Karpas-422 (cell line): ENCODE results near the gene ANTXR1. TPM values are rescaled to one million over a fixed set of nuclear protein-coding genes. Genes with fewer than 3 reads are reported as not detected.

Experiments
- DNase-seq: peaks from one replicate; pipeline ENCODE4 v3.0.0-alpha.2; 2015
- H2AFZ ChIP-seq: fragments of 200-600 bp; sonication (generic); 2 replicates; pipeline ENCODE4 v1.6.1; 2014; ENCODE audit warnings: antibody characterized with exemption, low read length, mixed read lengths
- H3K27ac ChIP-seq: fragments of 200-600 bp; sonication (generic); 2 replicates; pipeline ENCODE4 v1.5.1; 2014; ENCODE audit warnings: mild to moderate bottlenecking, low read length, moderate library complexity
- H3K27me3 ChIP-seq: fragments of 200-600 bp; sonication (generic); 2 replicates; pipeline ENCODE4 v1.6.1; 2014; ENCODE audit warnings: low read length, mixed read lengths
- H3K36me3 ChIP-seq: fragments of 200-600 bp; sonication (generic); 2 replicates; pipeline ENCODE4 v1.6.1; 2014; ENCODE audit warnings: low read length, mixed read lengths; ENCODE audit not compliant: insufficient read depth
- H3K4me1 ChIP-seq: fragments of 200-600 bp; sonication (generic); 2 replicates; pipeline ENCODE4 v1.6.1; 2014; ENCODE audit warnings: mild to moderate bottlenecking, low read length, mixed read lengths
- H3K4me2 ChIP-seq: fragments of 200-600 bp; sonication (generic); 2 replicates; pipeline ENCODE4 v1.6.1; 2014; ENCODE audit warnings: low read length, low read depth, mild to moderate bottlenecking; ENCODE audit not compliant: poor library complexity, severe bottlenecking
- H3K4me3 ChIP-seq: fragments of 200-600 bp; sonication (generic); 2 replicates; pipeline ENCODE4 v1.5.1; 2014; ENCODE audit warnings: mild to moderate bottlenecking, antibody characterized with exemption, low read length, mixed read lengths
- H3K79me2 ChIP-seq: fragments of 200-600 bp; sonication (generic); 2 replicates; pipeline ENCODE4 v1.6.1; 2014; ENCODE audit warnings: mild to moderate bottlenecking, low read length, mixed read lengths
- H3K9ac ChIP-seq: fragments of 200-600 bp; sonication (generic); 2 replicates; pipeline ENCODE4 v1.6.0; 2014; ENCODE audit warnings: low read length
- H3K9me2 ChIP-seq: fragments of 200-600 bp; sonication (generic), shearing (Covaris generic); replicated peaks from 2 replicates; pipeline ENCODE4 v1.6.0; 2014; ENCODE audit warnings: mild to moderate bottlenecking, low read length, moderate library complexity; ENCODE audit not compliant: insufficient read depth
- H3K9me3 ChIP-seq: fragments of 300-700, 200-600 bp; sonication (generic); 2 replicates; pipeline ENCODE4 v1.6.1; 2014; ENCODE audit warnings: low read length, mixed read lengths
- H4K20me1 ChIP-seq: fragments of 200-600 bp; sonication (generic); 2 replicates; pipeline ENCODE4 v1.6.1; 2014; ENCODE audit warnings: mild to moderate bottlenecking, antibody characterized with exemption, low read length, low read depth; ENCODE audit not compliant: insufficient read depth
- total RNA-seq: library from RNA; depleted of rRNA; stranded (reverse); fragments of >200 nt; shearing (Covaris generic); gene quantifications from 2 replicates; pipeline ENCODE4 v1.2.3, GENCODE V29; 2014; ENCODE audit warnings: low replicate concordance

Gene ANTXR1
- total RNA-seq, 1 experiment from 2014 or later = not detected

DNA sequence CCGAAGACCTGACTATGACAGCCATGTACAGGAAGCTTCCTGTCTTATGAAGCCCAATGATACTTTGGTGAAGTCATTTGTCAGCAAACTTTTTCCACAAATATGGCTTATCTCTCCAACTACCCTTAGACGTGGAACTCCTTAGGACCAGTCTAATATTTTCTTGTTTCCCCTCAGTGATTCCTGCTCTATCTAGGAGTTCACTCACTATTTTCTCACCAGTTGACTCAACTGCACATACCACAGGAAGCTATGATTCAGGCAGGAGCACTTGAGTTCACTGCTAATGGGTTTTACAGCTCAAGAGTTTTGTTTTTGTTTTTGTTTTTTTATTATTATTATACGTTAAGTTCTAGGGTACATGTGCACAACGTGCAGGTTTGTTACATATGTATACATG is 109.3 kb downstream of the ANTXR1 start:
- Histone ChIP-seq H2AFZ (no peak overlapping the region), H3K9me3 (no peaks in the 10 kb centered on the region), H3K9me2 (no peaks in the 10 kb centered on the region), H3K27me3 (no peaks in the 10 kb centered on the region), H3K4me1 (peaks cover 7% of the 10 kb centered on the region), H3K27ac (no peak overlapping the region), H4K20me1 (no peaks in the 10 kb centered on the region), H3K79me2 (no peaks in the 10 kb centered on the region), H3K9ac (no peak overlapping the region), H3K4me3 (no peak overlapping the region), H3K36me3 (no peaks in the 10 kb centered on the region), H3K4me2 (no peak overlapping the region)
- DNase-seq = no peak

DNA sequence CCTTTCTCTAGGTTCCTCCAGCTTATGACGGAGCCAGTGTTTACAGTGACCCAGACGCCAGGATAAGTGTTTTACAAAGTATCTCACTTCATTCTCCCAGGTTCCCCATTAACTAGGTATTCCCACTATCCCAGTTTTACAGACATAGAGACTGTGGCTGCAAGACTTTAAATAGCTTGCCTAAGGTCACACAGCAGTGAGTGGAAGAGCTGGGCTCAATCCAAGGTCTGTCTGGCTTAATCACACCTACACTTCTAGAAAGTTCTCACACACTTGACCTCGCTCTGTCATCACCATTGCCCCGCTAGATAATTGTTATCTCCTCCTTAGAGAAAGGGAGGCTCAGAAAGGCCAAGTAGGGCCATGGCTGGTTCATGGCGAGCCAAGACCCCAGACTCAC is 110.2 kb downstream of the ANTXR1 start:
- no peaks in the 10 kb centered on the region for H3K36me3 ChIP-seq
- H3K27ac ChIP-seq = no peak overlapping the region
- H3K27me3 ChIP-seq = no peaks in the 10 kb centered on the region
- H3K9me2 ChIP-seq = no peaks in the 10 kb centered on the region
- no peak for DNase-seq
- H3K9ac ChIP-seq = no peak overlapping the region
- H3K9me3 ChIP-seq = no peaks in the 10 kb centered on the region
- H3K79me2 ChIP-seq = no peaks in the 10 kb centered on the region
- H3K4me2 ChIP-seq = no peak overlapping the region
- no peak overlapping the region for H2AFZ ChIP-seq
- no peaks in the 10 kb centered on the region for H4K20me1 ChIP-seq
- peaks cover 7% of the 10 kb centered on the region for H3K4me1 ChIP-seq
- H3K4me3 ChIP-seq = no peak overlapping the region

DNA sequence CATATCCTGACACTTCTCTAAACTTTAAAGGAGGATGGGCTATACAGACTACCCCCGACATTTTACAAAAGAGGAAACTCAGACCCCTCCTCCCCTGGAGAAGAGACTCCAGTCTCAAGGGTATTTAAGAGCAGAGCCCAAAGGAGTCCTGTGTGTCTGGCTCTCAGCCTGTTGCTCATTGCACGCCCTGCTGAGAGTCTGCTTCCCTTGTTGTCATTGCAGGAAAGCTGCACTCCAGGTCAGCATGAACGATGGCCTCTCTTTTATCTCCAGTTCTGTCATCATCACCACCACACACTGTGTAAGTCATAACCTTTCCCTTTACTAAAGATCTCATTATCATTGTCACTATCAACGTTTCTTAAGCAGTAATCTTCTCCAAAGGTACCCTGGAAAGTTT is 111.4 kb downstream of the ANTXR1 start:
- H3K27me3 ChIP-seq = no peaks in the 10 kb centered on the region
- H3K27ac ChIP-seq = no peak overlapping the region
- no peaks in the 10 kb centered on the region for H4K20me1 ChIP-seq
- H3K9ac ChIP-seq = no peak overlapping the region
- no peaks in the 10 kb centered on the region for H3K9me2 ChIP-seq
- H3K36me3 ChIP-seq = no peaks in the 10 kb centered on the region
- H3K4me3 ChIP-seq = no peak overlapping the region
- no peaks in the 10 kb centered on the region for H3K9me3 ChIP-seq
- H3K4me2 ChIP-seq = no peak overlapping the region
- peaks cover 6% of the 10 kb centered on the region for H3K4me1 ChIP-seq
- no peak overlapping the region for H2AFZ ChIP-seq
- no peak for DNase-seq
- no peaks in the 10 kb centered on the region for H3K79me2 ChIP-seq

DNA sequence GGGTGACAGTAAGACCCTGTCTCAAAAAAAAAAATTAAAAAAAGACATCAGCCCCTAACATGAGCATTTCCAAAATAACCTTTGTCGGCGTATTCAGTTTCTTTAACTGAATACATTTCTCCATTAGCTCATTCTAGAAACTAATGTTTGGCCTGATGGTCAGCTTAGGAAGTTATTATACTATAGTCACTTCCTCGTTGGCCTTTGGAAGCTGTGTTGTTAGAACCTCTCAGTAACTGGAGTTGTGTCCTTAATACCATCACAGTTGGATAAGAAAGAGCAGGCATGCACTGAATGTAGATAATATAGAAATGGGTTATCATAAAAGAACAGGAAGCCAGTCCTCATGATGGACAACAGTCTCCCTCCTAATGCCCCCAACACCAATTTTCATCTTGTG is 112.8 kb downstream of the ANTXR1 start:
- Histone ChIP-seq H3K4me2 (no peak overlapping the region), H3K27me3 (no peaks in the 10 kb centered on the region), H3K36me3 (no peaks in the 10 kb centered on the region), H3K4me1 (no peaks in the 10 kb centered on the region), H3K27ac (no peak overlapping the region), H3K79me2 (no peaks in the 10 kb centered on the region), H3K9me2 (no peaks in the 10 kb centered on the region), H2AFZ (no peak overlapping the region), H4K20me1 (no peaks in the 10 kb centered on the region), H3K4me3 (no peak overlapping the region), H3K9me3 (no peaks in the 10 kb centered on the region), H3K9ac (no peak overlapping the region)
- DNase-seq = no peak

DNA sequence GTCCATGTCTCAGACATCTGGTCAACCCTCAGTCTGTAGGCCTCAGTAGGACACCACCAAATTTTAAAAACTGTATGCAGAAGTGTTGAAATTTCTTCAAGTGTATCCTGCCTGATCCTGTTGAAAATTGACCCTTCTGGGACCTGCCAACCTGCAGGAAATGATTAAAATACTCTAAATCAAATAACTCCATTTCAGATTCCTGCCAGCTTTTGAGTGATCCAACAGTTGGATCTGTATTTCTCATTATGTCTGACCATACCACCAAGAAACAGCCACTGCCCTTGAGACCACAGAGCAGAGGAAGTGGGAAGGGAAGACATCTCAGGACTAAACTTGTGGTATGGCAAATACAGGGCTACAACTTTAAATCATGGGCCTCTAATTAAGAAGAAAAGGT is 113.4 kb downstream of the ANTXR1 start:
- H3K9ac ChIP-seq = no peak overlapping the region
- no peak overlapping the region for H3K27ac ChIP-seq
- DNase-seq = no peak

DNA sequence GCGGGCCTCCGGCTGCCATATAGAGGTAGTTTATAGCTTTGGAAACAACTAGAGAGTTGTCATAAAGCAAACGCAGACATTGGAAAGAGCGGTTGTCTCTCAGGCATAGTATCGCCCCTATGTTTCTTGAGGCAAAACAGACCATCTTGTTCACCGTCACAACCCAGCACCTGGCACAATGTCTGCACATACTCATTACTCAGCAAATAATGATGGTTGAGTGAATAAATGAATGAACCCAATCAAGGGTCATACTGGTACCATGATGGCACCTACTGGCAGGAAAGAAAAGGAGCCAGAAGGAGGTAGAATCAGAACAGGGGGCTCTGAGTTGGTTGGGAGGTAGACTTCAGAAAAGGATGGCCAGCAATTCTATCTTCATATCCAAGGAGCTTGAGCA is 118.5 kb downstream of the ANTXR1 start:
- H3K27me3 ChIP-seq = no peaks in the 10 kb centered on the region
- no peak overlapping the region for H3K4me2 ChIP-seq
- H3K4me1 ChIP-seq = no peaks in the 10 kb centered on the region
- DNase-seq = no peak
- no peak overlapping the region for H3K27ac ChIP-seq
- no peak overlapping the region for H3K4me3 ChIP-seq
- no peak overlapping the region for H2AFZ ChIP-seq
- no peaks in the 10 kb centered on the region for H4K20me1 ChIP-seq
- H3K9ac ChIP-seq = no peak overlapping the region
- H3K9me2 ChIP-seq = no peaks in the 10 kb centered on the region
- H3K36me3 ChIP-seq = no peaks in the 10 kb centered on the region
- no peaks in the 10 kb centered on the region for H3K79me2 ChIP-seq
- no peaks in the 10 kb centered on the region for H3K9me3 ChIP-seq

More for the DNA sequence above, 113.4 kb downstream of the ANTXR1 start:
- no peak overlapping the region for H2AFZ ChIP-seq
- no peaks in the 10 kb centered on the region for H3K9me3 ChIP-seq
- H3K36me3 ChIP-seq = no peaks in the 10 kb centered on the region
- H3K4me2 ChIP-seq = no peak overlapping the region
- no peaks in the 10 kb centered on the region for H3K79me2 ChIP-seq
- H3K27me3 ChIP-seq = no peaks in the 10 kb centered on the region
- H3K9me2 ChIP-seq = no peaks in the 10 kb centered on the region
- no peaks in the 10 kb centered on the region for H4K20me1 ChIP-seq
- H3K4me1 ChIP-seq = no peaks in the 10 kb centered on the region
- no peak overlapping the region for H3K4me3 ChIP-seq

DNA sequence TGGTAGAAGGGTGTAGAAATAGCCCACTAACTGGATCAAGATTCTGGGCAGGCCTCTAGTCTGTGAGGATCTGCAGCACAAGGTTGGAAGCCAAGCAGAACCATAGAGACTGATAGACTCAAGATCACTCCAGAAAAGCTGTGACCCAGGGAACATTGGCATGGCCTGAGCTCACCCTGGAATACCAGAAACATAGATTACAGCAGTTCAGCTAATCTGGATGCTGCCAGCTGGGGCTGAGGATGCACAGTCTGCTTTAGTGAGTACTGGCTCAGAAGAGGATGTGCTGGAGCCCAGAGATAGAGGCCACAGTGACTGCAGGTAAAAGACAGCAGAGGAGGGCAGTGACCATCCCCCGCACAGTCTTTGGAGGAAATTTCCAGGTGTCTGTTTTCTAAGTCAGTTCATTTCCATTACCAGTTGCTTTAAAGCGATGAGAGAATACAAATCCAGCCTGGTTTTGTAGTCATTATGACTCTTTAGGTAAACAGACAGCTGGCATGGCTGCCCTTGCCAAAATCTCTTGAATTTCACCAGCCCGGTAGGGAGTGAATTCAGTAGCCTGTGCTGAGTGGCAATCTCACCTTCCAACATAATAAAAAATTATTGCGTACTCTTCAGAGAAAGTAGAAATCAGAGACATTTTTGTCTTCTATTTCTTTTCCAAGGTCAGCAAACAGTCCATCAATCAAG is 119.2 kb downstream of the ANTXR1 start:
- no peak overlapping the region for H3K27ac ChIP-seq
- no peak overlapping the region for H3K9ac ChIP-seq
- H2AFZ ChIP-seq = no peak overlapping the region
- no peaks in the 10 kb centered on the region for H3K27me3 ChIP-seq
- no peaks in the 10 kb centered on the region for H3K9me2 ChIP-seq
- no peak overlapping the region for H3K4me2 ChIP-seq
- no peak overlapping the region for H3K4me3 ChIP-seq
- H3K9me3 ChIP-seq = no peaks in the 10 kb centered on the region
- DNase-seq = no peak
- no peaks in the 10 kb centered on the region for H3K4me1 ChIP-seq
- H4K20me1 ChIP-seq = no peaks in the 10 kb centered on the region
- H3K79me2 ChIP-seq = no peaks in the 10 kb centered on the region
- no peaks in the 10 kb centered on the region for H3K36me3 ChIP-seq

DNA sequence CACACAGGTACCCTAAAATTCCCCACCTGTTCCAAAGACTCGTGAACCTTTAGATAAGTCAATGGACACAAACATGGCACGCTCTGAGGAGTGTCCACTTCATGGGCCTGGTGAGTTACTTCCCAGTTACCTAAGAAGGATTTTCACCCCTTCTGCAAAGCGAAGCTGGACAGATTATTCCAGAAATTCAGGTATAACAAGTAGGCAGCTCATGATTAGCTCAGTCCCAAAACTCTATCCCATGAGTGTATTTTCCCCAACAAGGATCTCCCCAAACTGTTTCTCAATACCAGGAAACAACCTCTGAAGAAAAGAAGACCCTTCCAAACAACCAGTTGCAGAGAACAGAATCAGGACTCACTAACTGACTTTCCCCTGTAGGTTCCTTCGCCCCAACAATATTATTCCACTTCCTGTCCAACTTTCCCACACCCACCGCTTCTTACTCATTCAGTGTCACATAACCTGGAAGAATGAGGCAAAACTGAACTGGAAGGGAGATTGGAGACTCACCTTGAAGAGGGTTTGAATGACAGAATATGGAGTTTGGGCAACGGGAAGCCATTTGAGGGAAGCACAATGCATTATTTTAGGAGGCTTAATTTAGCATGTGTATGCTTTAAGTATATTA is 120.1 kb downstream of the ANTXR1 start:
- Histone ChIP-seq H4K20me1 (no peaks in the 10 kb centered on the region), H3K9me2 (no peaks in the 10 kb centered on the region), H2AFZ (no peak overlapping the region), H3K27me3 (no peaks in the 10 kb centered on the region), H3K36me3 (no peaks in the 10 kb centered on the region), H3K4me3 (no peak overlapping the region), H3K4me2 (no peak overlapping the region), H3K9me3 (no peaks in the 10 kb centered on the region), H3K27ac (no peak overlapping the region), H3K79me2 (no peaks in the 10 kb centered on the region), H3K9ac (no peak overlapping the region), H3K4me1 (no peaks in the 10 kb centered on the region)
- DNase-seq = no peak
